Fibroblast of lung (primary cell): Measurements from ENCODE around the gene MAML2.

Experiments used
- EZH2 ChIP-seq: IDR thresholded peaks from 2 replicates; pipeline ENCODE4 v1.5.1; 2012; ENCODE audit warnings: low read length, control low read depth, mild to moderate bottlenecking; ENCODE audit errors: missing control alignments
- TF ChIP-seq, protein P1 (sequence below), 2 donors: IDR thresholded peaks in 1 of 2; conservative IDR thresholded peaks in 1 of 2; 1 replicate in 1 of 2; 2 replicates in 1 of 2; pipeline ENCODE4 v1.5.1; 2011 to 2012; ENCODE audit warnings: low read length in 2 of 2, control low read depth in 1 of 2, inconsistent platforms in 1 of 2, low read depth in 1 of 2, mild to moderate bottlenecking in 1 of 2

- TF ChIP-seq, protein P1, sequence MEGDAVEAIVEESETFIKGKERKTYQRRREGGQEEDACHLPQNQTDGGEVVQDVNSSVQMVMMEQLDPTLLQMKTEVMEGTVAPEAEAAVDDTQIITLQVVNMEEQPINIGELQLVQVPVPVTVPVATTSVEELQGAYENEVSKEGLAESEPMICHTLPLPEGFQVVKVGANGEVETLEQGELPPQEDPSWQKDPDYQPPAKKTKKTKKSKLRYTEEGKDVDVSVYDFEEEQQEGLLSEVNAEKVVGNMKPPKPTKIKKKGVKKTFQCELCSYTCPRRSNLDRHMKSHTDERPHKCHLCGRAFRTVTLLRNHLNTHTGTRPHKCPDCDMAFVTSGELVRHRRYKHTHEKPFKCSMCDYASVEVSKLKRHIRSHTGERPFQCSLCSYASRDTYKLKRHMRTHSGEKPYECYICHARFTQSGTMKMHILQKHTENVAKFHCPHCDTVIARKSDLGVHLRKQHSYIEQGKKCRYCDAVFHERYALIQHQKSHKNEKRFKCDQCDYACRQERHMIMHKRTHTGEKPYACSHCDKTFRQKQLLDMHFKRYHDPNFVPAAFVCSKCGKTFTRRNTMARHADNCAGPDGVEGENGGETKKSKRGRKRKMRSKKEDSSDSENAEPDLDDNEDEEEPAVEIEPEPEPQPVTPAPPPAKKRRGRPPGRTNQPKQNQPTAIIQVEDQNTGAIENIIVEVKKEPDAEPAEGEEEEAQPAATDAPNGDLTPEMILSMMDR (conservative IDR thresholded peaks at IDR 0.05 in 1 of 2, IDR thresholded peaks at IDR 0.05 in 1 of 2; ENCODE audit: low read depth in 1 of 2, low read length in 2 of 2): no peak
- TF ChIP-seq EZH2: no peak
These were observed 127.2 kb downstream of the MAML2 start for GRCh38 chr11:96215826-96216225.
